Spleen (tissue), 7 donors: ENCODE data around the gene DEPDC5.

Experiments used
- POLR2A ChIP-seq, 3 donors: fragments of 450-650 bp; IDR thresholded peaks; one replicate each; pipeline ENCODE4 v1.5.1; 2017; ENCODE audit warnings: antibody characterized with exemption in 3 of 3, mild to moderate bottlenecking in 1 of 3
- POLR2AphosphoS5 ChIP-seq, 3 donors: sonication (generic); formaldehyde crosslinking; IDR thresholded peaks; one replicate each; pipeline ENCODE4 v1.5.1; 2017; ENCODE audit warnings: antibody characterized with exemption in 3 of 3
- TF ChIP-seq, protein P1 (sequence below), 11 experiments: fragments of 200-600 bp in 7 of 11; fragments of 450-650 bp in 4 of 11; sonication (generic) in 4 of 11; IDR thresholded peaks in 8 of 11; conservative IDR thresholded peaks in 3 of 11; 1 replicate in 7 of 11; 2 replicates in 4 of 11; pipeline versions ENCODE4 v1.4.0 to v1.8.0; 2016 to 2021; ENCODE audit warnings: antibody characterized with exemption in 11 of 11, inconsistent platforms in 4 of 11, mild to moderate bottlenecking in 1 of 11
- donor health status: DM: no; HTN: no; CAD: no; lungs with moderate emphysema.
- donor health status: DM: no; HTN: no; CAD: no.
- donor health status: DM: no; HTN: no; CAD: no.

- TF ChIP-seq, protein P1, sequence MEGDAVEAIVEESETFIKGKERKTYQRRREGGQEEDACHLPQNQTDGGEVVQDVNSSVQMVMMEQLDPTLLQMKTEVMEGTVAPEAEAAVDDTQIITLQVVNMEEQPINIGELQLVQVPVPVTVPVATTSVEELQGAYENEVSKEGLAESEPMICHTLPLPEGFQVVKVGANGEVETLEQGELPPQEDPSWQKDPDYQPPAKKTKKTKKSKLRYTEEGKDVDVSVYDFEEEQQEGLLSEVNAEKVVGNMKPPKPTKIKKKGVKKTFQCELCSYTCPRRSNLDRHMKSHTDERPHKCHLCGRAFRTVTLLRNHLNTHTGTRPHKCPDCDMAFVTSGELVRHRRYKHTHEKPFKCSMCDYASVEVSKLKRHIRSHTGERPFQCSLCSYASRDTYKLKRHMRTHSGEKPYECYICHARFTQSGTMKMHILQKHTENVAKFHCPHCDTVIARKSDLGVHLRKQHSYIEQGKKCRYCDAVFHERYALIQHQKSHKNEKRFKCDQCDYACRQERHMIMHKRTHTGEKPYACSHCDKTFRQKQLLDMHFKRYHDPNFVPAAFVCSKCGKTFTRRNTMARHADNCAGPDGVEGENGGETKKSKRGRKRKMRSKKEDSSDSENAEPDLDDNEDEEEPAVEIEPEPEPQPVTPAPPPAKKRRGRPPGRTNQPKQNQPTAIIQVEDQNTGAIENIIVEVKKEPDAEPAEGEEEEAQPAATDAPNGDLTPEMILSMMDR (IDR thresholded peaks at IDR 0.05 in 8 of 11, conservative IDR thresholded peaks at IDR 0.05 in 3 of 11) = no peak
- TF ChIP-seq POLR2A (IDR thresholded peaks at IDR 0.05) (no peak), POLR2AphosphoS5 (IDR thresholded peaks at IDR 0.05) (no peak)
Observed at GRCh38 chr22:31742682-31743081, 11.1 kb upstream of the DEPDC5 start.
